Endothelial cell of hepatic sinusoid (primary cell): ENCODE results near the gene C1QBP.
"Not testable (repeated sequence)": the region's sequence is repeated elsewhere in the genome, so short reads cannot be mapped to it uniquely, and the experiment has no call there.

Experiments
- in situ Hi-C: cut with HindIII; loops from 2 replicates; pipeline ENCODE4 v1.10.0; 2017; ENCODE audit warnings: low sequenced_read_pairs

C1QBP gene, protein sequence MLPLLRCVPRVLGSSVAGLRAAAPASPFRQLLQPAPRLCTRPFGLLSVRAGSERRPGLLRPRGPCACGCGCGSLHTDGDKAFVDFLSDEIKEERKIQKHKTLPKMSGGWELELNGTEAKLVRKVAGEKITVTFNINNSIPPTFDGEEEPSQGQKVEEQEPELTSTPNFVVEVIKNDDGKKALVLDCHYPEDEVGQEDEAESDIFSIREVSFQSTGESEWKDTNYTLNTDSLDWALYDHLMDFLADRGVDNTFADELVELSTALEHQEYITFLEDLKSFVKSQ

DNA sequence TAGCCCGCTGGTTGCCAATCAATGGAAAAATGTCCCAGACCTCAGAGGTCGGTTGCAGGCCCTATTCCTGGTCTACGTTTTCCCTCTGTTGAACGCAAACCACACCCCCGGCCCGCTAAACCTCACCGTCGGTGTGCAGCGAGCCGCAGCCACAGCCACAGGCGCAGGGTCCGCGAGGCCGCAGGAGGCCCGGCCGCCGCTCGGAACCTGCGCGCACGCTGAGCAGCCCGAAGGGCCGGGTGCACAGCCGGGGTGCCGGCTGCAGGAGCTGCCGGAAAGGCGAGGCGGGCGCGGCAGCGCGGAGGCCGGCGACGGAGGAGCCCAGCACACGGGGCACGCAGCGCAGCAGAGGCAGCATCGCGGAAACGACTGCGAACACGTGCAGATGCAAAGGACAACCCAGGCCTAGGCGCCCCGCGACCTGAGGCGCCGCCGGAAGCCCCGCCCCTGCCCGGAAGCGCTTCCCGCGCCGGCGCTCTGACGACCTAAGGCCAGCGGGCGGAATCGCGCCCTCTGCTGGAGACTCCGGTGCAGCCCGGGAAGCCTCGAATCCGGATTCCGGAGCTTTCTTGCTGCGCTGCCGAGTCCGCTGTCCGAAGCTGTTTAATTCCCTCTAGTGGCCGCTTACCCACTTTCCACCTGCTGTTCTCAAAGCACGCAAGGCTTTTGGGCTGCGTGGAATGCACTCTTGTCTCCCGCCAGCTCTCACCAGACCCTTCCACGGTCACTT, at the start of gene C1QBP:
Gene C1QBP (minus strand): TSS at position 440 of the 730 bp plus-strand sequence. CDS start 82 bp downstream, at position 358.
- in situ Hi-C loops, result no loop called here

DNA sequence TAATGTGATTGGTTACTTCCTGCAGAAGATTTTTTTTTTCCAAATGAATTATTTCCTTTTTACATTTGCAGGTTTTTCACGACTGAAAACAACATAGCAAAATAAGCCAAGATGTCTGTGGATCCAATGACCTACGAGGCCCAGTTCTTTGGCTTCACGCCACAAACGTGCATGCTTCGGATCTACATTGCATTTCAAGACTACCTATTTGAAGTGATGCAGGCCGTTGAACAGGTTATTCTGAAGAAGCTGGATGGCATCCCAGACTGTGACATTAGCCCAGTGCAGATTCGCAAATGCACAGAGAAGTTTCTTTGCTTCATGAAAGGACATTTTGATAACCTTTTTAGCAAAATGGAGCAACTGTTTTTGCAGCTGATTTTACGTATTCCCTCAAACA, 49.8 kb upstream of the C1QBP start:
- in situ Hi-C loops, result no loop called here

DNA sequence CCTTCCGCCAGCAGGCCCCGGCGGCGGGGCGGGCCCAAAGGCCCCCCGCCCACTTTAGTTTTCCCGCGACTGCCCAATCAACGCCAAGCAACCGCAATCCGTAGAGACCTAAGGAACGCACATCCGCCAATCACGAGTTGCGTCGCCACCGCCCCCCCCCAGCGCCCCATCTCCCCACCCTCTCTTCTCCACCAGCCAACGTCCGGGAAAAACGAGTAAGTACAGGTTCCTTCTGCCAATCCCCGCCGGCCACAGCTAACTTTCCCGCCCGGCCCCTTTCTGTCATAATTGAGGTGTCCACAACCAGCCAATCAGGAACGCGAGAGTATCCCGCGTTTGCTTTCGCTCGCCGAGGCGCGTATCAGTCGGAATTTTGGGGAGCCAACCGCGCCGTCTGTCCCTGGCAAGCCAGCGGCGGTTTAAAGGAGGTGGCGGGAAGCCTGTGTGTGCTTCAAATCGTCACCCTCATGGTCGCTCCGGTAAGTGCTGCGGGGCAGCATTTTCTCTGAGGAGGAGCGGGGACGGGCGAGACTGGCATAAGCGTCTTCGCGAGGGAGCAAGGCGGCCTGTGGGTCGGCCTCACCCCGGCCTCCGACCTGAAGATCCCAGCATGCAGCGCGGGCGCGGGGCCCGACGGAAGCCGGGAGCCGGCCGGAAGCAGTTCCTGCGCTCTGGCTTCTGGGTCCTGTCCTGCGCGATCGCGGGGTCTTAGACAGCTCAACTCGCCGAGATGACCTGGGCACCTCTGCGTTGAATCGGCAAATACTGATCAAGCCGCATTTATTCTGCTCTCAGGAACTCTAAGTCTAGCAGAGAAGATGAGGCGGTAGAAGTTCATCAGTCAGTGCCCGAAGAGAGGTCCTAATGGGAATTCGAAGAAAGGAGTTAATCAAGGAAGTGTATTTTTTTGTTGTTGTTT, 47.5 kb upstream of the C1QBP start, which contains the start of gene MIS12:
Gene MIS12 (plus strand): TSS at position 361 of the 919 bp plus-strand sequence. CDS start 2,297 bp downstream, outside the sequence.
- in situ Hi-C loops, result no loop called here

DNA sequence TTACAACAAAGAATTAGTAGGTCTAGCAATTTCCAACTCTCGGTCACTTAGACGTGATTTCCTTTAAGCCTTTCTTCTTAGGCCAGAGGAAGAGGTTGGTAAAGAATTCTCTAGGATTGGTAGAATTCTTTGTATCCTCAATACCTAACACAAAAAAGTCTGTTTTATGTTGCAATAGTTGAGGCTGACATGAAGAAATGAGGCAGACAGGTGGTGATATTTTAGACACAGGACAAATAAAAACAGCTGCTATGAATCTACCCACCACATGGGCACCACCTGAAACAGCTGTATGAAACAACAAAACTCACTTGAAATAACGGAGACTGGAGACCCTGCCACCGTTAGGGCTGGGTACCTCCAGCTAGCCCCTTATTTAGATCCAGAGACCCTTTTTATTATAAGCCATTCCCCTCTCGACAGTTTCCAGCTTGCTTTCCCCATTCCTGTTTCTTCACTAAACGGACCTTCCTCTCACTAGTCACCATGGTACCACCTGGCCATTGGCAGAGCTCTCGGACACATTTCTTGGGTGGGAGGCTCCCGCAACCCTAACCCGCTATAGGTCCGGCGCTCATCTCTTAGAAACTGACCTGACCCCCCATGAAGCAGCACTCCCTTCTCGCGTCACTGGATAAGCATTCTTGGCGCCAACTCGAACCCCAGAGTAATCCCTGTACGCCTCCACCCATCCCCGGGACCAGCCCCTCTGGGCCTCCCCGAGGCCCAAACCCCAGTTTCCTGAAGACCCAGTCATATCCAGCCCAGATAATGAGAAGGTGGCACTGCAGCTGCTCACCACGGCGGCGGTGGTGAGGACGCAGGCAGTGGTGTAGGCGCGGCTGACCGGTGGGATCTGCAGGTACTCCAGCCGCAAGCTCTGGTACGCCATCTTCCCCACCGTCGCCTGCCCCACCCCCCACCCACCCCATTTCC, 46.6 kb upstream of the C1QBP start, which contains the start of gene DERL2:
Gene DERL2 (minus strand): TSS at position 909 of the 936 bp plus-strand sequence. CDS start 17 bp downstream, at position 892.
- in situ Hi-C loops, result no loop called here

DNA sequence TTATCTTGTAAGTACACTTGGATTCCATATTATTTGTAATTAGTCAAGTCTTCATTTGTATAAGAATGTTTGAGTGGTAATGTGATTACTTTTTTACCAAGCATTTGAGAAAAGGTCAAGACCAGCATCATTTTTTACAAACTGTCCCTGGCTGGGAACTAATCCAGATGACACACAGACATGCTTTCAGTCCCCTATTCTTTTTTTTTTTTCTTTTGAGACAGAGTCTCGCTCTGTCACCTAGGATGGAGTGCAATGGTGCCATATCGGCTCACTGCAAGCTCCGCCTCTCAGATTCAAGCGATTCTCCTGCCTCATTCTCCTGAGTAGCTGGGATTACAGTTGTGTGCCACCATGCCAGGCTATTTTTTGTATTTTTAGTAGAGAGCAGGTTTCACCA, 42.5 kb upstream of the C1QBP start:
- in situ Hi-C loops, result loop anchor here (5.0 kb wide), 1 partner anchor 76 kb away; no protein-coding TSS in a partner anchor

DNA sequence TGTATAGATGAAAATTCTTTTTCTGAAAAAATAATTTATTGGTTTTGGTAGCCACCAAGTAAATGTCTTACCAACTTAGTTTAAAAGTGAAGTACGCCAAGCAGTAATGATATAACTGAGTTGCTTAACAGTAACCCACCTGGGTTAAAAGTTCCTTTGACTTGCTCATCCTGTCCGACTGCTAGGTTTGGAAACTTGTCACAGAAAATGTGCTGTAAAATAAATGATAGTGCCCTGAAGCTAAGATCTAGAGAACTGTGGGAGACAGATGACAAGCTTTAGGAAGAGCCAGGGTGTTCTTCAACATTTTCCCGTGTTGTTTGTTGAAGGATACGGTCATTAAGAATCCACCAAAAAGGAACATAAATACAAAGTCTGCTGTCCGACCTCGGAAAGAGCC, 42.0 kb upstream of the C1QBP start:
- in situ Hi-C loops, result loop anchor here (5.0 kb wide), 1 partner anchor 76 kb away; no protein-coding TSS in a partner anchor

DNA sequence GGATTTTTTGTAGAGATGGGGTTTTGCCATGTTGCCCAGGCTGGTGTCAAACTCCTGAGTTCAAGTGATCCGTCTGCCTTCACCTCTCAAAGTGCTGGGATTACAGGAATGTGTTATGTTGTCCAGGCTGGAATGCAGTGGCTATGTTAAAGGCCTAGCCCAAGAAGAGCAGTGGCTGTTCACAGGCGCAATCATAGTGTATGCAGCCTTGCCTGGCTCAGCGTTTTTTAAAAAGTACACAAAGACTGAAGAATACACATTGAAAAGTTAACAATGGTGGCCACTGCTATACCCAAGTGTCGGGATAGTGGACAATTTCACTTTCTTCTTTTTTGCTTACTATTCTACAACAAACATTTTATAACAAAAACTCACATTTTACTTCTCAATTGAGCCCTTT, 40.0 kb upstream of the C1QBP start:
- in situ Hi-C loops, result no loop called here

DNA sequence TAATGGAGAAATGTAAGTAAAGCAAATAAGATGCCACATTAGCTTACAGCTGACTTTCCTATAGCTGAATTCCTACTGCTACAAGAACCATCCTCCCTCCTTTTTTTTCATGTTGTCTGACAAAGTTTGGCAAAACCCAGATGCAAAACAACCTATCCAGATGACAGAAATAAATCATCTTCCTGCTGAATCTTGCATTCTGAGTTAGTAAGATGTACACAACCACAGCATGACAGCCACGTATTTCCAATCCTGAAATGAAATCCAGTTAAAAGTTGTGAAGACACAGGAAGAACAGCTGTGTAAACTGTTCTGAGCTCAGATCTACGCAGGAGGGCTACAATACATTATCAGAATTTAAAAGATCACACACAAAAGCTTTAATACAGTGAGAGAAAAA, 35.0 kb upstream of the C1QBP start:
- in situ Hi-C loops, result loop anchor here (5.0 kb wide), 1 partner anchor 53 kb away; no protein-coding TSS in a partner anchor

DNA sequence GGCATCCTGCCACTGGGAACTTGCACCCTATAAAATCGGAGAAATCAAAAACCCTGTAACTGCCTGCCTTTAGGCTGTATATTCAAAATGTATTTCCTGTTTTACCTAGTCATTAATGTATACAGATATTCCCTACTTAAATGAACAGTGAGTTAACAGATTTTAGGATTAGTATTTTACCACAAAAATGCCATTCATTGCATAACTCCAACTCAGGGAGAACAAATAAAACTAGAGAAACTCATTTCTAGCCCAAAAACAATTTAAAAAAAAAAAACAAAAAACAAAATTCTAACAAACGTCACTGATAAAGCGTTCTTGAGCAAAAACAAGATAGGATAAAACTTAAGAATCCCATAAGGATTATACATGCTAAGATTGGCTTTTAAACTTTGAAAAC, 33.6 kb upstream of the C1QBP start:
- in situ Hi-C loops, result loop anchor here (5.0 kb wide), 1 partner anchor 55 kb away; no protein-coding TSS in a partner anchor

DNA sequence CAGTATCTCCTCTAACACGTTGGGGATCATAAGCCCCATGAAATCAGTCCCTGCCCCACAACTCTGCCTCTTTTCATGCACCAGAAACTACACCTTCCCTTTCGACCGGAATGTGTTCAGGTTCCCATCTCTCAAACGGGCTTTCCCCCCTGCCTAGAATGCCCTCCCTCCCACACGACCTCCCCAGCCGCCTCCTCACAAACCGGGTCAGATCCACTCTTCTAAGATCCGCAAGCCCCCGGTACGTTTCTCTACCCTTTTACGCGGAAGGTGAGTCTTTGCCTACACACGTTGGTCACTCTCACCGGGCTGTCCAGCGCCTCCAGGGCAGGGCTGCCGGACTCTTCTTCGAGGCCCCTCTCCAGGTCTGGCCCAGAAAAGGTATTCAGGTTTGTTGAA, 29.1 kb upstream of the C1QBP start:
- in situ Hi-C loops, result no loop called here

DNA sequence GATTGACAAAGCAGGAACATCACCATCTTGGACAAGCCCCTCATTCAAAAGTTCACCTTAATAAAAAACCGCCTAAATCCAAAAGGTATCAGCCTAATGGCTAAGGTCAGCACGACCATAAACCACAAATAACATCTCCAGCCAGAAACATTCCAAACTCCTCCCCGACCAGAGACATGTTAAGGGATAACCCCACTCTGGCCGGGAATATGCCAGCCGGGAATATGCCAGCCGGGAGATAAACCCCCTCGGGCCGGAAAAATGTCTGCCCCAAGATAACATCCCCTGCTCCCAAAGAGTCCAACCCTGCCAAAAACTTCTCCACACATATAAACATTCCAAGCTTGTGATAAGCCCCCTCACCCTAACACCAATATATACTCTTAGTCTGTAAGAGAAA, 28.5 kb upstream of the C1QBP start:
- in situ Hi-C loops, result no loop called here

DNA sequence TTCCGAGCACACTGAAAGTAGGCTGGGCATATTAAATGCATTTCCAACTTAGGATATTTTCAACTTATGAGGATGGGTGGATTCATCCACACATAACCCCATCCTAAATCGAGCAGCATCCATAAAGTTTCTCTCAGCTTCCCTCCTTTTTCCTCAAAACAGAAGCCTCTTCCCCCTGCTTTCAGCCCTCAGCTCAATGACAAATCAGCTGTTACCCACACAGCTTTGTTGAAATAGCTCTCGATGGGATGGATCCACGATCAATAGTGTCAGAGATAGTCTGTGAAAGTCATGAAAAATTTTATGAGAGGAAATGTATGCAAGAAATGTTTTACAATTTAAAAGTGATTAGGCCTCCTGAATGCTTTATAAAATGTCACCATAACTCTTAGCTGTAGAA, 27.3 kb upstream of the C1QBP start:
- in situ Hi-C loops, result no loop called here

DNA sequence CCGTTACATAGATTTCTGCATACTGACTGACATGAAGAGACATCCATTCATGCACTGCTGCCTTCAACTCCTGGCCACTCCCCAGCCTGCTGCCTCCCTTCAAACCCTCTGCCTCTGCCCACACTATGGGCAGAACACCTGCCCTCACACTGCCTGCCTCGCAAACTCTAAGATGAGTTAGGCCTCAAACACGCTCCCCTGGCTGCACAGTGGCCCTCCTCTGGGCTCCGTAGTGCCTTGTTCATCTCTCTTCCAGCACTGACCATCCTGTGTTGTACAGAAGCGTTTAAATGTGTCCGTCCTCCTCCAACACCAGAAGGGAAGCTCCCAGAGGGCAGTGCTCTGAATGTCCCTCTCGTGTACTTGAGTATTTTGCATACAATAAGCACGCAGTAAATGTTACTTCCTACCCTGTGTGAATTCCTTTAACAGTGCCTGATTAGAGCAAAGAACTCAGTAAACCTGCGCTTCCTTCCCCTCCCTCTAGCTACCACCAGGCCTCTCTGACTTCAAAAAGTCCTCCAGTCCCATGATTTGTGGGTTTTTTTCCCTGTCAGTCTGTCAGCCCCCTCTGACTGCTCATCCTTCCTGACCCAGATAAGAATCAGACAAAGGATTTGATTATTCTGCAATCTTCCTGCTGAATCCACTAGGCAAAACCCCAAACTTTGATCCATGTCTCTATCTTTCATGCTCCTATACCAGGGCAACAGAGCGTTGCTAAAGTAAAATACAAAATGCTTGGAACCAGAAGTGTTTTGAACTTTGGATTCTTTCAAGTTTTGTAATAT, 26.0 kb upstream of the C1QBP start:
- in situ Hi-C loops, result no loop called here

DNA sequence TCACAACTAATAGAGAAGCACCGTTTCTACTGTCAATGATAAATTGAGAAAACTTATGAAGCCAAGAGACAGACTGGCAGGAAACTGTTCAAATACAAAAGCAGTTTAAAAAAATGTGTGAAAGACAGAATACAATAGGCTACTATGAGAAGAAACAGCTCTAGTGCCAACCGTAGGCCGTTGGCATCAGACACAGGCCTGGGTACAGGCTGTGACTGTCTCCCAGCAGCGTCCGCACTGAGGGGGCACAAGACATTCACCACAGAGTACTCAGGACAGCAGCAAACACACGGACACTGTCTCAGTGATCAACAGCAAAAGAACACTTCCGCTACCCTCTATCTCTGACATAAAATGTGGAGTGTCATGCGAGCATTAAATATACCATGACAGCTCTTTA, 7.8 kb upstream of the C1QBP start:
- in situ Hi-C loops, result no loop called here

DNA sequence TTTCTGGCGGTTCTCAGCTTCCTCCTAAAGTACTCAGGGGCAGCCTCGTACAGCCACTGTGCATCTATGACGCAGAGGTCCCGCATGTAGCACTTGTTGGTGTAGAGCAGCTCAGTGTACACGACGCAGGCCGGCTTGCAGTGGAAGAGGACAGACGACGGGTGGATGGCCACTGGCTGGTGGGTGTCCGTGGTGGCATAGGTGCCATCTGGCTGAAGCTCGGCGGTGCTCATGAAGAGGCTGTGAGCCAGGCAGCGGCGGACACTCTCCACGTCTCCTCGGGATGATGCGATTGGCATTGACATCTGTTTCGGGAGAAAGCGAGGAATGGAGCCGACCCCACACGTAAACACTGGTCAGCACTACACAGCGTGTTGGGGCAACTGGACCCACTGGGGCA, 5.3 kb upstream of the C1QBP start:
- in situ Hi-C loops, result no loop called here

DNA sequence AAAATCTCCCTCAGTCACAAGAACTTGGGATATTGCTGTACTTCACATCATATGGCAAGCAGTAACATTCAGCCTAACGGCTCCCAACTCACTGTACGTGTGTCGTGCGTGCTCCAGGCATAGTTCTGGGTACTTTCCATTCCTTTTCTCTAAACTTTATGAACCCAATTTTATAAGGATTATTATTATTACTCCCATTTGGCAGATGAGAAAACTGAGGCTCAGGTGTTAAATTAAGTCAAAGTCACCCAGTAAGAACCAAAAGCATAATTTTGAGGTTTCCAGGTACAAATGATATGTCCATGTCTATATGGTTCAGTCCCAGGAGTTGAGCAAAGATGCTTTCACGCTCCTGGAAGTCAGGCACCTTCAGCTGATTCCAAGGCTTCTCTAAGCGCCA, 4.8 kb upstream of the C1QBP start:
- in situ Hi-C loops, result no loop called here

DNA sequence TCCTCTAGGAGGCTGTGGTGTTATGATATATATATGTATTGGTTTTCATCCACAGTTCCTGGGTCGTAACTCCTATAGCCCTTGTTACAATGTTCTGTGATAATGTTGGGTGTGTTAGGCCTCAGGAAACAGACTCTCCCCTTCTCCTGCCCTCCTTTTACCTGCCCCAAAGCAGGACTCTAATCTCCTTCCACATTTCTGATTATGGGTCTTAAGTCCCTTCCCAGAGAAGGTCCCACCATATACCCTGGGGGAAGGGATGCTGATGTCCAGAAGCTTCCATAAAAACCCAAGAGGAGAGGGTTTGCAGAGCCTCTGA, 450 bp upstream of the C1QBP start:
- in situ Hi-C loops, result no loop called here

DNA sequence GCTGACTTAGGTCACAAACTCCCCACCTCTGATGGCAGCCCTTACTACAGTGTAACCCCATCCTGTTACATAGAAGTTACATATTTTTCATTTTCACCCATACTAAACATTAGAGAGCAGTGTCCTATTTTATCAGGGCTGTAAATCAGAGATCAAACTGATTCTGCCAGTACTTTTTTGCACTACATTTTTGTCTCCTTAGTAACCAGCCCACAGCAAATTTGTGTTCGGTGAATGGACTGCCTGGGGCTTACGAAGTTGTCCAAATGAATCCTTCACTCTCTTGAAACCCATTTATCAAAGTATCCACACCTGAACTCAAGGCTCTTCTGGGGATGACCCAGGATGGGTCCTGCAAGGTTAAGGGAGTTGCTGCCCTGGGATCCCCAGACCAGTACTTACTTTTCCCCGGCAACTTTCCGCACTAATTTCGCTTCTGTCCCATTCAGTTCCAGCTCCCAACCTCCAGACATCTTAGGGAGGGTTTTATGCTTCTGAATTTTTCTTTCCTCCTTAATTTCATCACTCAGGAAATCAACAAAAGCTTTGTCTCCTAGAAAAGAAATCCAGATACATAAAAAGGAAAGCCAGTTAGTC, 1.1 kb downstream of the C1QBP start:
- in situ Hi-C loops, result no loop called here

DNA sequence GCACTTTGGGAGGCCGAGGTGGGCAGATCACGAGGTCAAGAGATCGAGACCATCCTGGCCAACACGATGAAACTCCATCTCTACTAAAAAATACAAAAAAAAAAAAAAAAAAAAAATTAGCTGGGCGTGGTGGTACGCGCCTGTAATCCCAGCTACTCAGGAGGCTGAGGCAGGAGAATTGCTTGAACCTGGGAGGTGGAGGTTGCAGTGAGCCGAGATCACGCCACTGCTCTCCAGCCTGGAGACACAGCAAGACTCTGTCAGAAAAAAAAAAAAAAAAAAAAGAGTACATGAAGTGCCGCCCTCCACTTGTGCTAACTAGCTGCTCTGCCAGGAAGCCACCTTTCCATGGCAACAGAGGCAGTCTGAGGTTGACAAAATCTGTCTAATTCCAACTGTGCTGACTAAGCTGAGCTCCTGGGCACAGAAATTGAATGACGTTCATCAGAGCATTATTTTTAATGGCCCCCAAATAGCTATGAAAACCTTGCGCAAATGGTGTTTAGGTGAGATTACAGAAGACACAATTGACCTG, 3.1 kb downstream of the C1QBP start:
- in situ Hi-C loops, result not testable (repeated sequence)
